Measurements from ENCODE around the gene SIAH3.

SIAH3 gene

GRCh38 chr13:45870232-45870631, 18.7 kb upstream of the SIAH3 start:
- no peak overlapping the region for H3K9ac ChIP-seq (ENCODE audit: low read length)
- no peaks in the 10 kb centered on the region for H3K79me2 ChIP-seq (ENCODE audit: insufficient read depth, low read length)
- TF ChIP-seq, protein P1, sequence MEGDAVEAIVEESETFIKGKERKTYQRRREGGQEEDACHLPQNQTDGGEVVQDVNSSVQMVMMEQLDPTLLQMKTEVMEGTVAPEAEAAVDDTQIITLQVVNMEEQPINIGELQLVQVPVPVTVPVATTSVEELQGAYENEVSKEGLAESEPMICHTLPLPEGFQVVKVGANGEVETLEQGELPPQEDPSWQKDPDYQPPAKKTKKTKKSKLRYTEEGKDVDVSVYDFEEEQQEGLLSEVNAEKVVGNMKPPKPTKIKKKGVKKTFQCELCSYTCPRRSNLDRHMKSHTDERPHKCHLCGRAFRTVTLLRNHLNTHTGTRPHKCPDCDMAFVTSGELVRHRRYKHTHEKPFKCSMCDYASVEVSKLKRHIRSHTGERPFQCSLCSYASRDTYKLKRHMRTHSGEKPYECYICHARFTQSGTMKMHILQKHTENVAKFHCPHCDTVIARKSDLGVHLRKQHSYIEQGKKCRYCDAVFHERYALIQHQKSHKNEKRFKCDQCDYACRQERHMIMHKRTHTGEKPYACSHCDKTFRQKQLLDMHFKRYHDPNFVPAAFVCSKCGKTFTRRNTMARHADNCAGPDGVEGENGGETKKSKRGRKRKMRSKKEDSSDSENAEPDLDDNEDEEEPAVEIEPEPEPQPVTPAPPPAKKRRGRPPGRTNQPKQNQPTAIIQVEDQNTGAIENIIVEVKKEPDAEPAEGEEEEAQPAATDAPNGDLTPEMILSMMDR (IDR thresholded peaks at IDR 0.05; ENCODE audit: low read length), result no peak
- no peak for TF ChIP-seq EZH2 (IDR thresholded peaks at IDR 0.05; ENCODE audit: borderline replicate concordance, low read length)
- no peaks in the 10 kb centered on the region for H3K36me3 ChIP-seq (ENCODE audit: insufficient read depth, low read length)
- H3K9me3 ChIP-seq (ENCODE audit: low read length), result no peaks in the 10 kb centered on the region
- H3K4me1 ChIP-seq (ENCODE audit: insufficient read depth, low read length, severe bottlenecking), result no peaks in the 10 kb centered on the region
- H3K9me2 ChIP-seq (ENCODE audit: low read depth, low read length), result no peaks in the 10 kb centered on the region
- H2AFZ ChIP-seq (ENCODE audit: low read length), result no peak overlapping the region
- no peaks in the 10 kb centered on the region for H4K20me1 ChIP-seq (ENCODE audit: insufficient read depth, low read length)
- H3K27ac ChIP-seq (ENCODE audit: low read depth, low read length, poor library complexity, severe bottlenecking), result no peak overlapping the region
- H3K27me3 ChIP-seq (ENCODE audit: insufficient read depth, low read length), result no peaks in the 10 kb centered on the region
- no peak overlapping the region for H3K4me3 ChIP-seq (ENCODE audit: low read depth, low read length, poor library complexity, severe bottlenecking)
- no peak overlapping the region for H3K4me2 ChIP-seq (ENCODE audit: low read length)
- no peaks in the 10 kb centered on the region for H3F3A ChIP-seq (ENCODE audit: insufficient read depth, low read length)

DNA sequence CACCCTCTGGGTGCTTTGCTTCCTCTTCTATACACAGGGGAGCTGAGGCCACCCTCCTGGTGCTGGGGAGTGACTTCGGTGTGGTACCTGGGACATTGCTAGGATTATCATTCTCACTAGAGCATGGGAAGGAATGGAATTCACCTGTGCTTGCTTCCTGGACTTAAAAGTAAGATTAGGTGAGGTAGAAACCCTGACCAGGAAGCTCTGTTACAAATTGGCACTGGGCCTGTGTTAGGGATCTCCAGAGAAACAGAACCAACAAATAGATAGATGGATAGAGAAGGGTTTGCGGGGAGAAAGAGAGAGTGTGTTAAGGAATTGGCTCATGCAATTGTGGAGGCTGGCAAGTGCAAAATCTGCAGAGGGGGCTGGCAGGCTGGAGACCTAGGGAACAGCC, 13.9 kb upstream of the SIAH3 start:
- Histone ChIP-seq H2AFZ (ENCODE audit: low read length) (no peak overlapping the region), H3K36me3 (ENCODE audit: insufficient read depth, low read length) (no peaks in the 10 kb centered on the region), H3K27me3 (ENCODE audit: insufficient read depth, low read length) (no peaks in the 10 kb centered on the region), H3K9ac (ENCODE audit: low read length) (no peak overlapping the region), H3F3A (ENCODE audit: insufficient read depth, low read length) (no peaks in the 10 kb centered on the region), H3K9me3 (ENCODE audit: low read length) (no peaks in the 10 kb centered on the region), H3K79me2 (ENCODE audit: insufficient read depth, low read length) (no peaks in the 10 kb centered on the region), H3K4me3 (ENCODE audit: low read depth, low read length, poor library complexity, severe bottlenecking) (no peak overlapping the region), H3K9me2 (ENCODE audit: low read depth, low read length) (no peaks in the 10 kb centered on the region), H3K4me1 (ENCODE audit: insufficient read depth, low read length, severe bottlenecking) (no peaks in the 10 kb centered on the region), H3K4me2 (ENCODE audit: low read length) (no peak overlapping the region), H4K20me1 (ENCODE audit: insufficient read depth, low read length) (no peaks in the 10 kb centered on the region), H3K27ac (ENCODE audit: low read depth, low read length, poor library complexity, severe bottlenecking) (no peak overlapping the region)
- TF ChIP-seq, protein P1 (IDR thresholded peaks at IDR 0.05; ENCODE audit: low read length), result no peak
- no peak for TF ChIP-seq EZH2 (IDR thresholded peaks at IDR 0.05; ENCODE audit: borderline replicate concordance, low read length)

GRCh38 chr13:45863709-45864590, 12.4 kb upstream of the SIAH3 start:
- Histone ChIP-seq H3K36me3 (ENCODE audit: insufficient read depth, low read length) (no peaks in the 10 kb centered on the region), H3K9ac (ENCODE audit: low read length) (no peak overlapping the region), H3K9me2 (ENCODE audit: low read depth, low read length) (no peaks in the 10 kb centered on the region), H3F3A (ENCODE audit: insufficient read depth, low read length) (no peaks in the 10 kb centered on the region), H3K9me3 (ENCODE audit: low read length) (no peaks in the 10 kb centered on the region), H3K4me1 (ENCODE audit: insufficient read depth, low read length, severe bottlenecking) (no peaks in the 10 kb centered on the region), H3K27ac (ENCODE audit: low read depth, low read length, poor library complexity, severe bottlenecking) (no peak overlapping the region), H3K4me2 (ENCODE audit: low read length) (no peak overlapping the region), H3K79me2 (ENCODE audit: insufficient read depth, low read length) (no peaks in the 10 kb centered on the region), H3K4me3 (ENCODE audit: low read depth, low read length, poor library complexity, severe bottlenecking) (no peak overlapping the region), H3K27me3 (ENCODE audit: insufficient read depth, low read length) (no peaks in the 10 kb centered on the region), H2AFZ (ENCODE audit: low read length) (no peak overlapping the region), H4K20me1 (ENCODE audit: insufficient read depth, low read length) (no peaks in the 10 kb centered on the region)
- TF ChIP-seq, protein P1 (IDR thresholded peaks at IDR 0.05; ENCODE audit: low read length), result no peak
- TF ChIP-seq EZH2 (IDR thresholded peaks at IDR 0.05; ENCODE audit: borderline replicate concordance, low read length), result no peak
